OCI-LY3 (cell line): ENCODE data around the gene ERF.

Source experiments
- CTCF ChIP-seq: fragments of 200-600, 300-600 bp; sonication (generic); IDR thresholded peaks from 2 replicates; pipeline ENCODE4 v1.5.1; 2014; ENCODE audit warnings: antibody characterized with exemption, low read length, low read depth
- EZH2phosphoT487 ChIP-seq: fragments of 200-600 bp; shearing (Covaris generic); IDR thresholded peaks from 2 replicates; pipeline ENCODE4 v1.6.1; 2018; ENCODE audit warnings: antibody characterized with exemption, mixed run types, low read depth

DNA sequence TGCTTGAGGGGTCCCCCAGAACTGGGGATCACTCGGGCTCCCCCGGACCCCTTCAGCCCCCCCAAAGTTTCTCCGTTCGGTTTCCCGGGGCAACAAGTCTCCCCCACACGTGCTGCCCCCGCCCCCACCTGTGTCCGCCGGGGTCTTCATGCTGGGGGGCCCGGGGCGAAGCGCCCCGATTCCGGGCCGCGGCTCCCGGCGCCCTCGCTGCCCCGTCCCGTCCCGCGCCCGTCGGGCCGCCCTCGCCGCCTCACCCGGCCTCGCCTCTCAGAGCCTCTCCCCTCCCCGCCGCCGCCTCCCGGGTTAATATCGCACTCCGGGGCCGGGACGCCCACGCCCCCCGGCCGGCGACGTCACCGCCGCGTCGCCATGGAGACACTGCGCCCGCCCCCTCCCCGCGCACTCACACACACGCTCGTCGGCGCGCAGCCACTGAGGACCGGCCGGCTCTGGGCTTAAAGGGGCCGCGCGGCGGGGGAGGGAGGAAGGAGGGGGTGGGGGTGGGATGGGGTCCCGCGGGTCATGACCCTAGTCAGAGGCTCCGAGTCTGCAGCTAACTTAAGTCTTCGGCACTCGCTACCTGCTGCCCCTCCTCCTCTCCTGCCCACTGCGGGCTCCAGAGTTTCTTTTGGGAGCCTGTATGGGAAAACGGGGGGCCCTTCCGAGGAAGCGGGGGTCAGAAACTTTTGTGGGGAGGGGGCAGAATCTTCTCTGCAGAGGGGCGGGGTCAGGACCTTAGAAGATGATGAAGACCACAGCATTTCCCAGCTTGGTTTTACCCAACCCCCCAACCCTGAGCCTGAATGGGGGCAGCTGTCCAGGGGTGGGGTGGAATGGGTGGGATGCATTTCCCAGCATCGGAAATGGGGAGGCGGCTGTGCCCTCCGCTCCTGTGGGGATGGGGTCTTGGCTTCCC, at the start of gene ERF:
- TF ChIP-seq CTCF: no peak
- no peak for TF ChIP-seq EZH2phosphoT487
